ENCODE measurements around the gene GPX3.

The GPX3 gene

DNA sequence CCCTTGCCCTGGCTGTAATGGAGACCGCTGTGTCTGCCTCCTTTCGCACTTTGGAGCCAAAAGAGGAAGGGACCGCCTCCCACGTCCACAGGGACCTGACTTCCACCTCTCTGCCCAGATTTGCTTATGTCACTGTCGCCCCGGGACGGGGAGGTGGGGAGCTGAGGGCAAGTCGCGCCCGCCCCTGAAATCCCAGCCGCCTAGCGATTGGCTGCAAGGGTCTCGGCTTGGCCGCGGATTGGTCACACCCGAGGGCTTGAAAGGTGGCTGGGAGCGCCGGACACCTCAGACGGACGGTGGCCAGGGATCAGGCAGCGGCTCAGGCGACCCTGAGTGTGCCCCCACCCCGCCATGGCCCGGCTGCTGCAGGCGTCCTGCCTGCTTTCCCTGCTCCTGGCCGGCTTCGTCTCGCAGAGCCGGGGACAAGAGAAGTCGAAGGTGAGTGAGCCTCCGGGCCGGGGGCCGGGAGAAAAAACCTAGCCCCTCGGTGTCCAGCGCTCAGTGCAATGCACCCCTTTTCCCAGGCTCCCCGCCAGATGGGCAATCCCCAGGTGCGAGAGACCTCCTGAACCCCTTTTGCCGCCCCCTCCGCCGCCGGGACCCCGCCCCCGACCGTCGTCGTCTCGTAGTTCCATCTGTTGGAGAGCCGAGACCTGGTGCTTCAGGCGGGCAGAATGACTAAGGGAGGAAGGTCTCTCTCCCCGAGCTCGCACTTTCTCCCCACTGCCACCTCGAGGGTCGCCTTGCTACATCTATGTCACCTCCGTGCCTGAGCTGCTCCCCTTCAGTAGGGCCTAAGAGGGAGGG, at the start of gene GPX3:
TSS of gene GPX3 (plus strand) at position 288 of the 807 bp plus-strand sequence. CDS start at position 352, 64 bp downstream.
- no peak for DNase-seq (ENCODE audit: low read depth)

- no peak for DNase-seq (ENCODE audit: low read depth)
These were observed 41.8 kb upstream of the GPX3 start for GRCh38 chr5:150978590-150978989.

DNA sequence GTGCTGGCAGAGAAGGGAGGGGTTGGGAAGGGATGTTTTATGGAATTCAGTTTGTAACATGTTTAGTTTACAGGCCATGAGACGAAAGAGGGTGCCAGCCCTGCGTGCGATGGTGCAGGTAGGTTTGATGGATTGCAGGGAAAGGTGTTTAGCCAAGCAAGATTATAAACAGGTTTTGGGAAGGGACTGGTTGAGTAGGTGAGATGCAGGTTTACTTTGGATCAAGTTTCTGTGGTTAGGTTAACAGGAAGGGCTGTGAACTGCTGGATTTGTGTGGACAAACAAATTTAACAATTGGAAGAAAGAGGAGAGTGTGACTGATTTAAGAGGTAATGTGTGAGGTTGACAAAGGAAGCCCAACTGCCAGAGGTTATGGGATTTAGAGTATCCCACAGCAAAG, 32.6 kb upstream of the GPX3 start:
- no peak for DNase-seq (ENCODE audit: low read depth)

GRCh38 chr5:150989695-150990094, 30.7 kb upstream of the GPX3 start:
- no peak for DNase-seq (ENCODE audit: low read depth)

DNA sequence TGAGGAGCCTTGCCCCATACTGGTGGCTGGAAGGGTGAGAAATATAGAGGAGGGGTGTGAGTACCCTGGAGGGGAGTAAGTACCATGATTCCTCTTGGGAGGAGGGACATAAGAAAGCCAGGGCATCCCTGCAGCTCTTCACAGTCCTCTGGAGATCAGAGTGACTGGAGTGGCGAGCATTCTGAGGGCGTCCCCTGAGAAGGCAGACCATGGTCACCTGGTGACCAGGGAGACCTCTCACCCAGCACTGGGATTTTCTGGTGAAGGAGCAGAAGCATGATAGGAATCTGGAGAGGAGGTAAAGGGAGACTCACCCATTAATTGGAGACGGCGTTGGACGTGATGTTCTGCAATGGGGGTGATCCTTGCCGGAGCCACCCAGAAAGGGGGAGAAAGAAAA, 27.7 kb upstream of the GPX3 start:
- DNase-seq (ENCODE audit: low read depth): no peak

DNA sequence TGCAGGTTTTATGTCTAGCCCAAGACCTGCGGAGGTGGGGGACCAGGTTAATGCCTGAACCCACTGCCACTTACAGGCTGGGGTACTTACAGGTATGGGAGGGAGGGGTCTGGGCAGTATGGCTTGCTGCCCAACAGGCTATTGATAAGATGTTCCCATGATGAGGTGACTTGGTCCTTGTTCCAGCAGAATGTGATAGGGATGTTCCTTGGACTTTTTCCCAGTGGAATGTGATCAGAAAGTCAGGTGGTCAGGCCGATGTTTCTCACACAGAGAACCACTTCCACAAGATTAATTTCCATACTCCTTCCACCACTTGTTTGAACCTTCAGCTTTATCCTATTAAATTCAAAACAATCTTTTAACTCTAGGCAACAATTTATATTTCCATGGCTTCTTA, 27.0 kb upstream of the GPX3 start:
- no peak for DNase-seq (ENCODE audit: low read depth)

- no peak for DNase-seq (ENCODE audit: low read depth)
These were observed 26.5 kb upstream of the GPX3 start for GRCh38 chr5:150993826-150994412.

- DNase-seq (ENCODE audit: low read depth): no peak
These were observed 20.5 kb upstream of the GPX3 start for GRCh38 chr5:150999704-151000442.

GRCh38 chr5:151001436-151001835, 19.0 kb upstream of the GPX3 start:
- DNase-seq (ENCODE audit: low read depth): no peak

- no peak for DNase-seq (ENCODE audit: low read depth)
These were observed 18.1 kb upstream of the GPX3 start for GRCh38 chr5:151002250-151002649.

GRCh38 chr5:151002681-151003502, 17.5 kb upstream of the GPX3 start:
- no peak for DNase-seq (ENCODE audit: low read depth)

DNA sequence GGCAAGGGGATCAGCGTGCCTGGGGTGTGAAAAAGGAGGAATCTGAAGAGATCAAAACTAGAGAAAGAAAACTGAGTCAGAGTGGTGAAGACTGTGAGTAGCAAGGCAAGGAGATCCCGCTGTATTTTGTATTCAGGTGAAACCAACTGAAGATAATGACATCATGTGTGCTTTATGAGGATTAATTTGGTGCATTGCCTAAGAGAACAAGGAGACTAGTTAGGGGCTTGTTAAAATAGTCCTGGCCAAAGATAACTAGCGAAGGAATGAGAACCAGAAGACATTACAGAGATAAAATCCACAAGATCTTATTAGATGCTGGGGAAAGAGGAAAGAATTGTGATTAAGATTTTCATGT, 16.9 kb upstream of the GPX3 start:
- no peak for DNase-seq (ENCODE audit: low read depth)

- DNase-seq (ENCODE audit: low read depth): no peak
These were observed 15.9 kb upstream of the GPX3 start for GRCh38 chr5:151004499-151004898.

DNA sequence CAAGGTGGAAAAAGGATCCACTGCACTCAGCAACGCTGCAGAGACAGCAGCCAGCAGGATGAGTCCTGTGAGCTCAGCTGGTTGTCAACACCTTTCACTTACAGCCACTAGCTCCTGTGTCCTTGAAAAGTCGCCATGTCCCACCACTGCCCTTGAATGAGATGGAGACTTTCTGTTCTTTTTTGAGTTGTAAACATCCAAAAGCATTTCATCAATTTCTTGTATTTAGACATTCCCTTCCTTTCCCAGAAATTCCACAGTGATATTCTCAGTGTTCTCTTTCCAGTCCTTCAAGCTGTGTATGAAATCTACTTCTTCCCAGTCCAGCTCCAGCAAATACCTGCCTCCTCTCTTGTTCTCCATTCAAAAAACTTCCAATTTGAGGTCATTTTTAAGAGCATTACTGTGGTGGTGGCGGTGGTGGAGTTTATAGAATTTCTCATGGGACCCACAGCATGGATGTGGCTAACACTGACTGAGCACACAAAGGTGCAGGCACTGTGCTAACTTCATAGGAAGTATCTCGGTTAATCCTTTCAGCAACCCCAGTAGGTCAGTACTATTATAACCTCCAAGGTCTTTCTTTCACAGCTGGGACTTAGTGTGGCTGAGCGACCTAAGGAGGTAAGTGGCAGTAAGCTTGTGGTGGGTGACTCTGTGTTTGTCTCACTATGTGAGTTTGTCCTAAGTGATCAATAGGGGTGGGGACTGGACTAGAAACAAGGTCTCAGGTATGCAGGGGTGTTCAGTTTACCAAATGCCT, 15.0 kb upstream of the GPX3 start:
- no peak for DNase-seq (ENCODE audit: low read depth)

- no peak for DNase-seq (ENCODE audit: low read depth)
These were observed 14.3 kb upstream of the GPX3 start for GRCh38 chr5:151005950-151006576.

- no peak for DNase-seq (ENCODE audit: low read depth)
These were observed 13.6 kb upstream of the GPX3 start for GRCh38 chr5:151006704-151007334.

DNA sequence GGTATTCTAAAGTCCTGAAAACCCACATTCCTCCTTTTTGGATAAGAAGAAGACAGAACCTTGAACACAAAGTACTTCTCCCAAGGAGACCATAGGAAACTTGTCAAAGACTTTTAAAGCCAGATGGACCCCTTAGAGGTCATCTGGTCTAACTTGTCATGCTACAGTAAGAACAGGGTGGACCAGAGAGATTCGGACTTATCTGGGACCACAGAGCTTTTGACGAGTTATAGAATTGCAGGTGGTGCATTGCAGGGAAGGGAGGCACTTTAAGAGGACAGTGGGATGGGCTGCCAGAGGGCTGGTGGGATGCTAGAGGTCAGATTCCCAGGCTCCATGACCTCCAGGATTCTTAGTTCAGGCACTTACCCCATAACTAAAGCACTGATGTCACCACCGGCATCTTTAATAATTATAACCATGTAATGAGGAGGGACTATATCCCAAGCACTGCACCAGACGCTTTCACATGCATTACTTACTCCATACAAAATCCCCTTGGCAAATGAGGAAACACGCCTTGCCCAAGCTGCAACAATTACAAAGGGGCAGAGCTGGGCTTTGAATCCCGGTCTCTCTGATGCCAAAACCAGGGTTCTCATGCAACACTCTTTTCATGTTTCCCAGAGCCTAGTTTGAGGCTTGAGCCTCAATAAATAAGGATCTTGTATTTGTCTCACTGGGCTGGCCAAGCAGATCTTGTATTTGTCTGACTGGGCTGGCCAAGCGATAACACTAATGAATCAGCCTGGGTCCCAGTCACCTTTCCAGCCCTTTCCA, 12.8 kb upstream of the GPX3 start:
- DNase-seq (ENCODE audit: low read depth): no peak

DNA sequence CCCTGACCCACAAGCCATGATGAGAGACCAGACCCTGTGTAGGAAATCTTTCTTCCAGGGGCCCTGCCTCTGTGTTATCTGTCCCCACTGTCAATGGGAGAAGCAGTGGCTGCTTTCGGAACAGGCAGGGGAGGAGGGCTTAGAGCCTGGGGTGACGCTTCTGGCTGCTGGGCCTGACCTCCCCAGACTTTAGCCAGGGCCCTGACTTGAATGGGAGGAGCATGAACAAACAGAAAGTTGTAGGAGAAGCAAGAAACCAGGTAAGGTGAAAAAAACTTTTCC, 12.2 kb upstream of the GPX3 start:
- DNase-seq (ENCODE audit: low read depth): no peak

DNA sequence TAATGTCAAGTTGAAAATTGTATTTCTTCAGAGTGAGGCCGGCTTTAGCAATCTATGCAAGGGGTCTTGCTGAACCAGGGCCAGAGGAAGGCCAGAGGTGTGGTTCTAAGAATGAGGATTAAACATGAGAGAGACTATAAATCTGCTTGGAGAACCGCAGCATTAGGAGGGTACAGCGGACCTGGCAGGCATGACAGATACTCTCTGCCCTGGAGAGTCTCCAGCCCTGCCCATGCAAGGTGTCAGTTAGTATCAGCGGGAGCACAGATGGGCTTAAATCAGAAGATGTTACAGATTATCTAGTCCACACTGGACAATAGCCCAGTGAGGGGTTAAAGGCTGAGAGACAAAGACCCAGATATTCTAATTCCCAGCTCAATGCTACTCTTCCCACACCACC, 11.5 kb upstream of the GPX3 start:
- no peak for DNase-seq (ENCODE audit: low read depth)

DNA sequence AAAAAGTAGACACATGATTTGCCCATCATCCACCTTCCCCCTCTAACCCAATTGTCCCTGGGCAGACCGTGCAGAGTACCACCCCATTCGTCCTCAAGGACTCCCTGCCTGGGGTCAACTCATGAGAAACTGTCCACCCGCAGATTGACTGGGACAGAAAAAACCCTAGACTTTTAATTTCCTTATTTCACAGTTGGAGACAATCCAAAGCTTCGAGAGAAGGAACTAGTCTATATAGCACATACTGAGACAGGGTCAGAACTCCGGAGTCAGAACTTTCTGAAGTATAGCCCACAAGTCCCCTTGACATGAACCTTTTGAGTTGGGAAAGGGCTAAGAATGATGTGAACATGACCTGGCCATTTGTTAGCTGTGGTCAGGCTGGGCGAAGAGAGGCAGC, 7.5 kb upstream of the GPX3 start:
- no peak for DNase-seq (ENCODE audit: low read depth)
